AG04450 (cell line): ENCODE measurements around the gene CLDN1. TPM values are rescaled to one million over a fixed set of nuclear protein-coding genes. Genes with fewer than 3 reads are reported as not detected.
A peak's percentile ranks its signal among the peaks of the same experiment; 100 is the strongest.

Experiments used
- CTCF ChIA-PET: fragments of 300-600, 350-600 bp; formaldehyde crosslinking; extraction: SDS; loops from one replicate; lab custom pipeline; 2022; ENCODE audit warnings: antibody characterized with exemption, inconsistent platforms; lab: Charles Lee
- POLR2A ChIA-PET: fragments of 350-600 bp; formaldehyde crosslinking; extraction: SDS; loops from one replicate; lab custom pipeline; 2021; ENCODE audit warnings: antibody characterized with exemption, inconsistent platforms; lab: Yijun Ruan, JAX
- DNase-seq: peaks from one replicate; pipeline ENCODE4 v3.0.0-alpha.2; 2011; ENCODE audit warnings: low read depth, low spot score
- H3K27ac ChIP-seq: one replicate; pipeline ENCODE4 v1.5.1; 2012; ENCODE audit warnings: low read depth, low read length, control low read depth
- H3K27me3 ChIP-seq: one replicate; pipeline ENCODE4 v1.6.0; 2012; ENCODE audit warnings: low read length; ENCODE audit not compliant: control insufficient read depth, insufficient read depth
- H3K4me3 ChIP-seq: 2 replicates; pipeline ENCODE4 v1.5.1; 2011; ENCODE audit warnings: mild to moderate bottlenecking, low read depth, low read length, control low read depth
- H3K9me3 ChIP-seq: 2 replicates; pipeline ENCODE4 v1.5.1; 2012; ENCODE audit warnings: low read length; ENCODE audit not compliant: control insufficient read depth, insufficient read depth
- polyA plus RNA-seq: library from polyadenylated mRNA; depleted of rRNA; stranded (reverse); fragments of >200 nt; gene quantifications from 2 replicates; pipeline ENCODE4 v1.2.3, GENCODE V29; 2011
- TF ChIP-seq, protein P1 (sequence below): IDR thresholded peaks from 2 replicates; pipeline ENCODE4 v1.5.1; 2011; ENCODE audit warnings: low read depth, low read length, control low read depth, inconsistent platforms

The CLDN1 gene
- polyA plus RNA-seq, 1 experiment = 9.6 TPM

GRCh38 chr3:190345878-190346277 lies 23.6 kb upstream of the CLDN1 start:
- no peak overlapping the region for H3K4me3 ChIP-seq
- TF ChIP-seq, protein P1, sequence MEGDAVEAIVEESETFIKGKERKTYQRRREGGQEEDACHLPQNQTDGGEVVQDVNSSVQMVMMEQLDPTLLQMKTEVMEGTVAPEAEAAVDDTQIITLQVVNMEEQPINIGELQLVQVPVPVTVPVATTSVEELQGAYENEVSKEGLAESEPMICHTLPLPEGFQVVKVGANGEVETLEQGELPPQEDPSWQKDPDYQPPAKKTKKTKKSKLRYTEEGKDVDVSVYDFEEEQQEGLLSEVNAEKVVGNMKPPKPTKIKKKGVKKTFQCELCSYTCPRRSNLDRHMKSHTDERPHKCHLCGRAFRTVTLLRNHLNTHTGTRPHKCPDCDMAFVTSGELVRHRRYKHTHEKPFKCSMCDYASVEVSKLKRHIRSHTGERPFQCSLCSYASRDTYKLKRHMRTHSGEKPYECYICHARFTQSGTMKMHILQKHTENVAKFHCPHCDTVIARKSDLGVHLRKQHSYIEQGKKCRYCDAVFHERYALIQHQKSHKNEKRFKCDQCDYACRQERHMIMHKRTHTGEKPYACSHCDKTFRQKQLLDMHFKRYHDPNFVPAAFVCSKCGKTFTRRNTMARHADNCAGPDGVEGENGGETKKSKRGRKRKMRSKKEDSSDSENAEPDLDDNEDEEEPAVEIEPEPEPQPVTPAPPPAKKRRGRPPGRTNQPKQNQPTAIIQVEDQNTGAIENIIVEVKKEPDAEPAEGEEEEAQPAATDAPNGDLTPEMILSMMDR = no peak
- ChIA-PET POLR2A (interaction anchor here (1.1 kb wide), 1 partner anchor 168 kb away, joined by 3 read pairs; the partner anchor contains the start of gene IL1RAP), CTCF (interaction anchor here (2.2 to 3.4 kb wide), 2 partner anchors 23 to 384 kb away, joined by 12 to 38 read pairs; partner anchors contain the start of gene CLDN1)
- H3K9me3 ChIP-seq = peaks cover 3% of the 10 kb centered on the region; the same call in 1 of the 2 replicates
- no peak for DNase-seq
- peak overlapping the region; percentile 52 for H3K27ac ChIP-seq
- H3K27me3 ChIP-seq = no peaks in the 10 kb centered on the region

- Histone ChIP-seq H3K4me3 (peak overlapping the region; percentile 38), H3K9me3 (peaks cover 5% of the 10 kb centered on the region; the same call in 1 of the 2 replicates), H3K27me3 (no peaks in the 10 kb centered on the region), H3K27ac (peak overlapping the region; percentile 94)
- CTCF ChIA-PET = interaction anchor here (0.9 to 3.4 kb wide), 5 partner anchors 10 to 383 kb away, joined by 3 to 38 read pairs (median 10); partner anchors contain the start of gene CLDN1
- POLR2A ChIA-PET = interaction anchor here (1.1 kb wide), 1 partner anchor 168 kb away, joined by 3 read pairs; the partner anchor contains the start of gene IL1RAP
- TF ChIP-seq, protein P1 = no peak
- DNase-seq = peak; percentile 85
These were observed 23.0 kb upstream of the CLDN1 start for GRCh38 chr3:190345027-190345821.

DNA sequence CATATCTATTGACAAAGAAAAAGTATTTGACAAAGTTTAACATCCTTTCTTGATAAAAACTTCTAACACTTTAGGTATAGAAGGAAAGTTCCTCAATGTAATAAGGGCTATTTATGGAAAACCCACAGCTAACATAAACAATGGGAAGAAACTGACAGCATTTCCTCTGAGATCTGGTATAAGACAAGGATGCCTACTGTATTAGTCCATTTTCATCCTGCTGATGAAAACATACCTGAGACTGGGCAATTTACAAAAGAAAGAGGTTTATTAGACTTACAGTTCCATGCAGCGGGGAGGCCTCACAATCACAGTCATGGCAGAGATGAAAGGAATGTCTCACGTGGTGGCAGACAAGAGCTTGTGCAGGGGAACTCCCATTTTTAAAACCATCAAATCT lies 17.8 kb upstream of the CLDN1 start:
- ChIA-PET CTCF (interaction anchor here (0.6 to 1.1 kb wide), 2 partner anchors 18 to 222 kb away, joined by 3 to 6 read pairs; partner anchors contain the start of gene CLDN1), POLR2A (no interaction called here)
- TF ChIP-seq, protein P1 = no peak
- peaks cover 5% of the 10 kb centered on the region; the same call in 1 of the 2 replicates for H3K9me3 ChIP-seq
- H3K27me3 ChIP-seq = no peaks in the 10 kb centered on the region
- no peak overlapping the region for H3K4me3 ChIP-seq
- no peak for DNase-seq
- no peak overlapping the region for H3K27ac ChIP-seq

GRCh38 chr3:190339130-190339529 lies 16.9 kb upstream of the CLDN1 start:
- Histone ChIP-seq H3K27me3 (no peaks in the 10 kb centered on the region), H3K9me3 (peaks cover 5% of the 10 kb centered on the region; the same call in 1 of the 2 replicates), H3K4me3 (no peak overlapping the region), H3K27ac (no peak overlapping the region)
- TF ChIP-seq, protein P1 = peak; percentile 17; the same call in 1 of the 2 replicates
- CTCF ChIA-PET = interaction anchor here (0.7 to 8.1 kb wide), 3 partner anchors 16 to 358 kb away, joined by 3 to 101 read pairs (median 3); partner anchors contain the start of gene CLDN1
- DNase-seq = no peak
- POLR2A ChIA-PET = no interaction called here
